HCT116 (cell line): Measurements from ENCODE around the gene LHX3. TPM values are rescaled to one million over a fixed set of nuclear protein-coding genes. Genes with fewer than 3 reads are reported as not detected.

Source experiments
- ATAC-seq: fragments of 200-7000 bp; cut with Tn5 transposase; 2 replicates; pipeline ENCODE4 v1.9.1; 2020; ENCODE audit warnings: mild to moderate bottlenecking, moderate library complexity
- BruUV-seq: library from RNA; stranded (reverse); fragments of 400-500 nt; replicated peaks from 2 replicates; lab custom pipeline; 2021; lab: Mats Ljungman, UMichigan
- CTCF ChIA-PET: fragments of 300-600 bp; sonication (Branson Sonifier 250); formaldehyde crosslinking; loops from one replicate; lab custom pipeline; 2021; ENCODE audit warnings: antibody characterized with exemption; lab: Charles Lee
- POLR2A ChIA-PET: fragments of 300-600, 350-600 bp; sonication (Branson Sonifier 250); formaldehyde crosslinking; loops from one replicate; lab custom pipeline; 2021; ENCODE audit warnings: antibody characterized with exemption; lab: Charles Lee
- RAD21 ChIA-PET, 2 experiments: fragments of 300-600 bp; sonication (Branson Sonifier 250); formaldehyde crosslinking; loops; one replicate each; lab custom pipeline; 2023; ENCODE audit warnings: low total read pairs in 2 of 2; ENCODE audit not compliant: uncharacterized antibody in 2 of 2, unreplicated experiment in 2 of 2, low non-redundant PET in 1 of 2; lab: Charles Lee
- DNase-seq: peaks from one replicate; pipeline ENCODE4 v3.0.0-alpha.2; 2010; ENCODE audit warnings: low read depth, low spot score
- H2AFZ ChIP-seq: fragments of 200-600 bp; shearing (Covaris generic), sonication (generic); 2 replicates; pipeline ENCODE4 v1.6.1; 2017; ENCODE audit warnings: low read depth, mixed run types, mixed read lengths, antibody characterized with exemption, low read length; ENCODE audit not compliant: poor library complexity, severe bottlenecking
- H3K27ac ChIP-seq: 2 replicates; pipeline ENCODE4 v1.5.1; 2012; ENCODE audit warnings: low read depth, low read length
- H3K27me3 ChIP-seq: fragments of 200-600 bp; sonication (generic); 2 replicates; pipeline ENCODE4 v1.6.1; 2016; ENCODE audit warnings: mixed run types, low read length, mixed read lengths; ENCODE audit not compliant: insufficient read depth
- H3K36me3 ChIP-seq, 2 experiments: fragments of 200-500 bp in 1 of 2; fragments of 200-600 bp in 1 of 2; sonication (Bioruptor generic) in 1 of 2; sonication (generic) in 1 of 2; 2 replicates each; pipeline versions ENCODE4 v1.5.1 to v1.6.1; 2014 to 2016; ENCODE audit warnings: low read length in 2 of 2, inconsistent platforms in 1 of 2, mixed read lengths in 1 of 2, mixed run types in 1 of 2; ENCODE audit not compliant: insufficient read depth in 2 of 2, control insufficient read depth in 1 of 2
- H3K4me1 ChIP-seq, 2 experiments: fragments of 200-600 bp in 1 of 2; sonication (generic) in 1 of 2; 2 replicates each; pipeline versions ENCODE4 v1.5.1 to v1.6.1; 2012 to 2017; ENCODE audit warnings: low read length in 2 of 2, inconsistent platforms in 1 of 2, mild to moderate bottlenecking in 1 of 2, mixed read lengths in 1 of 2, mixed run types in 1 of 2, moderate library complexity in 1 of 2; ENCODE audit not compliant: insufficient read depth in 2 of 2, control insufficient read depth in 1 of 2
- H3K4me2 ChIP-seq: fragments of 200-600 bp; sonication (generic); 2 replicates; pipeline ENCODE4 v1.6.1; 2017; ENCODE audit warnings: mixed run types, low read length, mixed read lengths
- H3K4me3 ChIP-seq, 2 experiments: fragments of 200-600 bp in 1 of 2; sonication (generic) in 1 of 2; replicated peaks in 1 of 2; 2 replicates each; pipeline ENCODE4 v1.5.1; 2011 to 2016; ENCODE audit warnings: low read length in 2 of 2, control low read depth in 1 of 2, low read depth in 1 of 2, mild to moderate bottlenecking in 1 of 2, mixed read lengths in 1 of 2, mixed run types in 1 of 2
- H3K79me2 ChIP-seq: fragments of 200-600 bp; sonication (generic); 2 replicates; pipeline ENCODE4 v1.6.1; 2017; ENCODE audit warnings: mild to moderate bottlenecking, mixed run types, low read length, moderate library complexity, mixed read lengths; ENCODE audit not compliant: insufficient read depth
- H3K9ac ChIP-seq: fragments of 200-600 bp; sonication (generic); 2 replicates; pipeline ENCODE4 v1.6.1; 2016; ENCODE audit warnings: low read length, mixed read lengths
- H3K9me2 ChIP-seq: fragments of 200-600 bp; sonication (generic), shearing (Covaris generic); 2 replicates; pipeline ENCODE4 v1.6.1; 2017; ENCODE audit warnings: mixed run types, mild to moderate bottlenecking, moderate library complexity; ENCODE audit not compliant: insufficient read depth
- H3K9me3 ChIP-seq, 2 experiments: fragments of 200-500 bp in 1 of 2; fragments of 200-600 bp in 1 of 2; sonication (Bioruptor generic) in 1 of 2; sonication (generic) in 1 of 2; 2 replicates each; pipeline ENCODE4 v1.6.1; 2014 to 2017; ENCODE audit warnings: low read length in 2 of 2, mixed read lengths in 2 of 2, inconsistent platforms in 1 of 2, low read depth in 1 of 2, mild to moderate bottlenecking in 1 of 2, mixed run types in 1 of 2, moderate library complexity in 1 of 2; ENCODE audit not compliant: control insufficient read depth in 1 of 2, insufficient read depth in 1 of 2
- H4K20me1 ChIP-seq: fragments of 200-600 bp; sonication (generic), shearing (Covaris generic); 2 replicates; pipeline ENCODE4 v1.6.1; 2017; ENCODE audit warnings: mixed run types, mild to moderate bottlenecking, moderate library complexity; ENCODE audit not compliant: insufficient read depth
- CBX3 ChIP-seq: IDR thresholded peaks from 2 replicates; pipeline ENCODE4 v1.6.1; 2012; ENCODE audit warnings: low read depth
- CEBPB ChIP-seq: IDR thresholded peaks from 2 replicates; pipeline ENCODE4 v1.6.1; 2012; ENCODE audit warnings: low read depth
- EZH2phosphoT487 ChIP-seq: fragments of 200-600 bp; IDR thresholded peaks from 2 replicates; pipeline ENCODE4 v1.6.1; 2018; ENCODE audit warnings: antibody characterized with exemption, borderline replicate concordance
- FOSL1 ChIP-seq: IDR thresholded peaks from 2 replicates; pipeline ENCODE4 v1.6.1; 2012; ENCODE audit warnings: low read depth
- JUND ChIP-seq: IDR thresholded peaks from 2 replicates; pipeline ENCODE4 v1.6.1; 2012
- ZFX ChIP-seq: fragments of 450-650 bp; IDR thresholded peaks from 2 replicates; pipeline ENCODE4 v1.6.1; 2017
- intact Hi-C: fragments of 100-400 bp; cut with micrococcal nuclease; formaldehyde crosslinking; loops from 2 replicates; pipeline ENCODE4 v1.10.0; 2022
- total RNA-seq: library from RNA; stranded (reverse); gene quantifications from one replicate; pipeline ENCODE4 v1.2.1, GENCODE V29; 2021; ENCODE audit not compliant: unreplicated experiment
- TF ChIP-seq, protein P1 (sequence below): IDR thresholded peaks from 2 replicates; pipeline ENCODE4 v1.6.1; 2012
- TF ChIP-seq, protein P2 (sequence below), 3 experiments: fragments of 200-600 bp in 1 of 3; sonication (generic) in 1 of 3; IDR thresholded peaks in 2 of 3; conservative IDR thresholded peaks in 1 of 3; 2 replicates each; pipeline ENCODE4 v1.5.1; 2012 to 2017; ENCODE audit warnings: low read depth in 2 of 3, low read length in 2 of 3, antibody characterized with exemption in 1 of 3, borderline replicate concordance in 1 of 3, control low read depth in 1 of 3, mild to moderate bottlenecking in 1 of 3, mixed read lengths in 1 of 3, mixed run types in 1 of 3, moderate library complexity in 1 of 3; ENCODE audit not compliant: insufficient read depth in 1 of 3

LHX3 gene
- total RNA-seq, 1 experiment from 2014 or later: not detected

DNA sequence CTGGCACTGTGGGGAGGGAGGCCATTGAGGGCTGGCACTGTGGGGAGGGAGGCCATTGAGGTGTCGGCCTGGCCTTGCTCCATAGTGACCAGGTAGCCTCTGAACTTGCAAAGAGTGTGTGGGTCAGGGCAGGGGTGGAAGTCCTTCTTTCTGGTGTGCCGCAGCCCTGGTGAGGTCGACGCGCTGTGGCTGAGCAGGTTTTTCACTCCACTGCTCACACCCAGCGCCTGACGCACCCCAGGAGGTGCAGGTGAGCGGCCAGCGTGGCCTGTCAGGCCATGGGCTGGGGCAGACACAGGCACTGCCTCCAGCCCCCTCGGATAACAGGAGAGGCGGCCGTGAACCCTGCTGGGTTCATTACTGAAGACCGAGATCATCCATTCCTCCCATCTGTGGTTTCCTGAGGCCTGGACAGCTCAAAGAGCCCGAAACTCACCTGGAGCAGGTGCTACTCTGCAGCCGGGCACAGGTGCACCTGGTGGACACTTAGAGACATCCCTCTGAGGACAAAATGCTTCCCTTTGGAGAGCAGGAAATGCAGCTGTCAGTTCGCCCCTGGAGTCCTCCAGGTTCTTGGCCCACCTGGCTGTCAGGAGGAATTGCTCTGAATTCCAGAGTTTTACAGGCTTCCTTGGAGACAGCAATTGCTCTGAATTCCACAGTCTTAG, 32.4 kb downstream of the LHX3 start:
- no TSS peak for BruUV-seq
- TF ChIP-seq, protein P1, sequence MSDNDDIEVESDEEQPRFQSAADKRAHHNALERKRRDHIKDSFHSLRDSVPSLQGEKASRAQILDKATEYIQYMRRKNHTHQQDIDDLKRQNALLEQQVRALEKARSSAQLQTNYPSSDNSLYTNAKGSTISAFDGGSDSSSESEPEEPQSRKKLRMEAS: no peak
- TF ChIP-seq ZFX (no peak), CBX3 (no peak), EZH2phosphoT487 (no peak), JUND (no peak), CEBPB (no peak), FOSL1 (no peak)
- TF ChIP-seq, protein P2, sequence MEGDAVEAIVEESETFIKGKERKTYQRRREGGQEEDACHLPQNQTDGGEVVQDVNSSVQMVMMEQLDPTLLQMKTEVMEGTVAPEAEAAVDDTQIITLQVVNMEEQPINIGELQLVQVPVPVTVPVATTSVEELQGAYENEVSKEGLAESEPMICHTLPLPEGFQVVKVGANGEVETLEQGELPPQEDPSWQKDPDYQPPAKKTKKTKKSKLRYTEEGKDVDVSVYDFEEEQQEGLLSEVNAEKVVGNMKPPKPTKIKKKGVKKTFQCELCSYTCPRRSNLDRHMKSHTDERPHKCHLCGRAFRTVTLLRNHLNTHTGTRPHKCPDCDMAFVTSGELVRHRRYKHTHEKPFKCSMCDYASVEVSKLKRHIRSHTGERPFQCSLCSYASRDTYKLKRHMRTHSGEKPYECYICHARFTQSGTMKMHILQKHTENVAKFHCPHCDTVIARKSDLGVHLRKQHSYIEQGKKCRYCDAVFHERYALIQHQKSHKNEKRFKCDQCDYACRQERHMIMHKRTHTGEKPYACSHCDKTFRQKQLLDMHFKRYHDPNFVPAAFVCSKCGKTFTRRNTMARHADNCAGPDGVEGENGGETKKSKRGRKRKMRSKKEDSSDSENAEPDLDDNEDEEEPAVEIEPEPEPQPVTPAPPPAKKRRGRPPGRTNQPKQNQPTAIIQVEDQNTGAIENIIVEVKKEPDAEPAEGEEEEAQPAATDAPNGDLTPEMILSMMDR (IDR thresholded peaks at IDR 0.05 in 2 of 3, conservative IDR thresholded peaks at IDR 0.05 in 1 of 3; ENCODE audit: borderline replicate concordance in 1 of 3, insufficient read depth in 1 of 3, low read depth in 2 of 3, low read length in 2 of 3): no peak
- POLR2A ChIA-PET: no interaction called here
- Histone ChIP-seq H3K4me2 (no peak overlapping the region), H3K9me2 (no peaks in the 10 kb centered on the region), H4K20me1 (no peaks in the 10 kb centered on the region), H3K4me1 (peaks cover 0 to 8% of the 10 kb centered on the region in 2 experiments; a peak in 1 of 4 replicates), H3K27me3 (no peaks in the 10 kb centered on the region), H3K36me3 (no peaks in the 10 kb centered on the region), H3K27ac (no peak overlapping the region), H3K4me3 (no peak overlapping the region), H3K9ac (no peak overlapping the region), H3K79me2 (no peaks in the 10 kb centered on the region), H2AFZ (no peak overlapping the region), H3K9me3 (no peaks in the 10 kb centered on the region)
- CTCF ChIA-PET: no interaction called here
- DNase-seq: no peak
- RAD21 ChIA-PET: no interaction called here
- intact Hi-C loops: loop anchor here (5.0 kb wide), 1 partner anchor 95 kb away; no protein-coding TSS in a partner anchor
- no peak for ATAC-seq
